Loucy (cell line): ENCODE results near the gene TBC1D22A.

Source experiments
- H2AFZ ChIP-seq: fragments of 200-600 bp; sonication (generic); 2 replicates; pipeline ENCODE4 v1.6.0; 2016; ENCODE audit warnings: antibody characterized with exemption, mild to moderate bottlenecking, low read length, moderate library complexity
- H3F3A ChIP-seq: fragments of 200-600 bp; 2 replicates; pipeline ENCODE4 v1.6.0; 2016; ENCODE audit warnings: antibody characterized with exemption, low read depth, mild to moderate bottlenecking
- H3K27me3 ChIP-seq: fragments of 200-600 bp; sonication (generic); 2 replicates; pipeline ENCODE4 v1.6.1; 2014; ENCODE audit warnings: low read length, mild to moderate bottlenecking; ENCODE audit not compliant: insufficient read depth, poor library complexity, severe bottlenecking
- H3K36me3 ChIP-seq: fragments of 200-600 bp; sonication (generic); 2 replicates; pipeline ENCODE4 v1.6.1; 2016; ENCODE audit warnings: low read length; ENCODE audit not compliant: insufficient read depth
- H3K4me1 ChIP-seq: fragments of 200-600 bp; sonication (generic); 2 replicates; pipeline ENCODE4 v1.5.1; 2014; ENCODE audit warnings: low read length, mild to moderate bottlenecking; ENCODE audit not compliant: insufficient read depth, poor library complexity, severe bottlenecking
- H3K4me2 ChIP-seq: fragments of 200-600 bp; sonication (generic); 2 replicates; pipeline ENCODE4 v1.6.0; 2014; ENCODE audit warnings: antibody characterized with exemption, low read length, low read depth, mild to moderate bottlenecking; ENCODE audit not compliant: poor library complexity, severe bottlenecking
- H3K4me3 ChIP-seq: fragments of 200-600 bp; sonication (generic); 2 replicates; pipeline ENCODE4 v1.5.1; 2014; ENCODE audit warnings: low read length, mild to moderate bottlenecking, mixed read lengths; ENCODE audit not compliant: poor library complexity, severe bottlenecking
- H3K79me2 ChIP-seq: fragments of 200-600 bp; sonication (generic); 2 replicates; pipeline ENCODE4 v1.6.1; 2014; ENCODE audit warnings: low read length; ENCODE audit not compliant: insufficient read depth
- H3K9ac ChIP-seq: fragments of 200-600 bp; sonication (generic); 2 replicates; pipeline ENCODE4 v1.6.0; 2014; ENCODE audit warnings: mild to moderate bottlenecking, low read depth, low read length, moderate library complexity; ENCODE audit not compliant: poor library complexity, severe bottlenecking
- H3K9me2 ChIP-seq: fragments of 200-600 bp; sonication (generic); replicated peaks from 2 replicates; pipeline ENCODE4 v1.6.1; 2016; ENCODE audit warnings: low read depth, low read length, mixed read lengths
- H3K9me3 ChIP-seq: fragments of 200-600 bp; sonication (generic); 2 replicates; pipeline ENCODE4 v1.6.1; 2014; ENCODE audit warnings: mild to moderate bottlenecking, antibody characterized with exemption, low read length, low read depth; ENCODE audit not compliant: insufficient read depth
- H4K20me1 ChIP-seq: fragments of 200-600 bp; sonication (generic); 2 replicates; pipeline ENCODE4 v1.6.0; 2014; ENCODE audit warnings: antibody characterized with exemption, low read length, mild to moderate bottlenecking; ENCODE audit not compliant: insufficient read depth, poor library complexity, severe bottlenecking
- EZH2phosphoT487 ChIP-seq: fragments of 200-600 bp; IDR thresholded peaks from 2 replicates; pipeline ENCODE4 v1.6.1; 2018; ENCODE audit warnings: antibody characterized with exemption, mild to moderate bottlenecking, moderate library complexity, borderline replicate concordance
- TF ChIP-seq, protein P1 (sequence below): fragments of 200-600 bp; sonication (generic); conservative IDR thresholded peaks from 2 replicates; pipeline ENCODE4 v1.5.1; 2014; ENCODE audit warnings: mild to moderate bottlenecking, antibody characterized with exemption, low read length

The TBC1D22A gene

DNA sequence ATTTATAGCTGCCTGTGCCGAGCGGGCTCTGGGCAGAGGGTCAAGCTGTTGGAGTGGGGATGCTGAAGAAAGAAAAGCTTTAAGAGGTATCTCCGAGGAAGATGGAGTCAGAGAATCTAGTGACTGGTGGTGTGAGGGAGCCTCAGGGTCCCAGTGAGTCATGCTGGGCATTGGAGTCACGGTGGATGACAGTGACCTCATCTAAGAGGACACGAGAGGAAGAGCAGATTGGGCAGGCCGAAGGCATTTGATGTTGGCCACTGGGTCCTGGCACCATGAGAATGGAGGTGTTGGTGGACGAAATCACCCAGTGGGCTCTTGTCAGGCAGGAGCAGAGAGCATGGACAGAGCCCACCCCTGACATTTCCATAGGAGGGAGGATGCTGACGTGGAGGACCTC is 68.4 kb downstream of the TBC1D22A start:
- no peak overlapping the region for H2AFZ ChIP-seq
- peaks cover 18% of the 10 kb centered on the region; the same call in 1 of the 2 replicates for H3K79me2 ChIP-seq
- no peak overlapping the region for H3K4me3 ChIP-seq
- no peaks in the 10 kb centered on the region for H3K9me2 ChIP-seq
- H3K27me3 ChIP-seq, result no peaks in the 10 kb centered on the region
- H3K4me1 ChIP-seq, result no peaks in the 10 kb centered on the region
- peaks cover 26% of the 10 kb centered on the region; the same call in 1 of the 2 replicates for H3K36me3 ChIP-seq
- H3F3A ChIP-seq, result no peaks in the 10 kb centered on the region
- no peaks in the 10 kb centered on the region for H4K20me1 ChIP-seq
- H3K9ac ChIP-seq, result no peak overlapping the region
- peaks cover 13% of the 10 kb centered on the region; the same call in 1 of the 2 replicates for H3K9me3 ChIP-seq
- TF ChIP-seq EZH2phosphoT487, result no peak
- TF ChIP-seq, protein P1, sequence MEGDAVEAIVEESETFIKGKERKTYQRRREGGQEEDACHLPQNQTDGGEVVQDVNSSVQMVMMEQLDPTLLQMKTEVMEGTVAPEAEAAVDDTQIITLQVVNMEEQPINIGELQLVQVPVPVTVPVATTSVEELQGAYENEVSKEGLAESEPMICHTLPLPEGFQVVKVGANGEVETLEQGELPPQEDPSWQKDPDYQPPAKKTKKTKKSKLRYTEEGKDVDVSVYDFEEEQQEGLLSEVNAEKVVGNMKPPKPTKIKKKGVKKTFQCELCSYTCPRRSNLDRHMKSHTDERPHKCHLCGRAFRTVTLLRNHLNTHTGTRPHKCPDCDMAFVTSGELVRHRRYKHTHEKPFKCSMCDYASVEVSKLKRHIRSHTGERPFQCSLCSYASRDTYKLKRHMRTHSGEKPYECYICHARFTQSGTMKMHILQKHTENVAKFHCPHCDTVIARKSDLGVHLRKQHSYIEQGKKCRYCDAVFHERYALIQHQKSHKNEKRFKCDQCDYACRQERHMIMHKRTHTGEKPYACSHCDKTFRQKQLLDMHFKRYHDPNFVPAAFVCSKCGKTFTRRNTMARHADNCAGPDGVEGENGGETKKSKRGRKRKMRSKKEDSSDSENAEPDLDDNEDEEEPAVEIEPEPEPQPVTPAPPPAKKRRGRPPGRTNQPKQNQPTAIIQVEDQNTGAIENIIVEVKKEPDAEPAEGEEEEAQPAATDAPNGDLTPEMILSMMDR, result no peak
- no peak overlapping the region for H3K4me2 ChIP-seq

DNA sequence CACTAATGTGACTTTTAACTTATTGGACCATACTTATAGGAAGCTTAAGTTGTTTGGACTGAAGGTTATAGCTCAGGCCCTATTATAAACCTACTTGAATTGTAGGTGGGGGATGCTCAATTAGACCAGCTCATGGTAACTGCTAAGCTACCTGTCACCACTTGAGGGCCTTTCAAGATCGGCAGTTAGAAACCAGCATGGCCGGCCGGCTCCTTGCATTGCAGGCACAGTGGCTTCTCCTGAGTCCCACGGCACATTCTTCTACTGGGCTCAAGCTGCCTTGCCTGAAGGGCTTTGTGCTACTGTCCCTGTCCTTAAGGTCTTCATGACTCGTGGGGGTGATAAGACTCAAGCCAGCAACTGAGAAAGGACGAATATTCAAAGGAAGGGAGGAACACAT is 70.8 kb downstream of the TBC1D22A start:
- Histone ChIP-seq H3K79me2 (peaks cover 13% of the 10 kb centered on the region; the same call in 1 of the 2 replicates), H4K20me1 (no peaks in the 10 kb centered on the region), H3K9me3 (peaks cover 21% of the 10 kb centered on the region; the same call in 1 of the 2 replicates), H3K4me2 (no peak overlapping the region), H2AFZ (no peak overlapping the region), H3K27me3 (no peaks in the 10 kb centered on the region), H3K9ac (no peak overlapping the region), H3K36me3 (peaks cover 25% of the 10 kb centered on the region; the same call in 1 of the 2 replicates), H3K4me3 (no peak overlapping the region), H3F3A (no peaks in the 10 kb centered on the region), H3K4me1 (no peaks in the 10 kb centered on the region), H3K9me2 (no peaks in the 10 kb centered on the region)
- TF ChIP-seq, protein P1, result peak; percentile 59
- no peak for TF ChIP-seq EZH2phosphoT487

DNA sequence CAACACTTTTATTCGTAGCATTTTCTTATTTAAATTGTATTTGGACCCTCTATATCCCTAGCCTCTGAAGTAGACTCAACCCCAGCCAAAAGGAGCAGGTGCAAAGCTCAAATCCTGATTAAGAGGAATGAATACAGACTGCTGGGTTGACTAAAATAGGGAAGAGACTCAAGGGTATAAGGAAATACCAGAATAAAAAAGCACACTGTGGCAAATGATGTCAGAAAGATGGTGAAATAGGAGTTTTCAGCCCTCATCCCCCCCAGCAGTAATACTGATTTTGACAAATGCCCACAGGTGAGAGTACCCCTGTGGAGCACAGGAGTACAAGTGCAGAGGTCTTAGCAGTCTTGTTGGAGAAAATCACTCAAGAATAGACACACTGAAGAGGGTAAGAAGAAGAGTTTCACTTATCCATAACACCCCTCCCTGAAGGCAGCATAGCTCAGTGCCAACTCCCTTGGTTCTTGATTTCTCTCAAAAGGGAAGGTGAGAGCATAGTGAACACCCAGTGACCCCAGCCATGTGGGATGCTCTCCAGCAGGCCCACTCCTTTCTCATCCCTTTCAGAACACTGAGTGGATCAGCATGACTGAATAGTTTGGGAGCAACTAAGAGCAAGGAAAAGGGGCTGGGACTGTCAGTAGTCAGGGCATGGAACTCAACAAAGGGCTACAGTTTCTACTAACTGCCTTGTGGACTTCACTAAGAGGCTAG is 71.7 kb downstream of the TBC1D22A start:
- H4K20me1 ChIP-seq, result no peaks in the 10 kb centered on the region
- no peak overlapping the region for H3K9ac ChIP-seq
- H3K36me3 ChIP-seq, result peaks cover 20% of the 10 kb centered on the region; the same call in 1 of the 2 replicates
- peaks cover 21% of the 10 kb centered on the region; the same call in 1 of the 2 replicates for H3K9me3 ChIP-seq
- H3K4me2 ChIP-seq, result no peak overlapping the region
- no peaks in the 10 kb centered on the region for H3K4me1 ChIP-seq
- H3K9me2 ChIP-seq, result no peaks in the 10 kb centered on the region
- H3K27me3 ChIP-seq, result no peaks in the 10 kb centered on the region
- peaks cover 7% of the 10 kb centered on the region; the same call in 1 of the 2 replicates for H3K79me2 ChIP-seq
- H3F3A ChIP-seq, result no peaks in the 10 kb centered on the region
- TF ChIP-seq, protein P1, result no peak
- TF ChIP-seq EZH2phosphoT487, result no peak
- H2AFZ ChIP-seq, result no peak overlapping the region
- H3K4me3 ChIP-seq, result no peak overlapping the region
